Measurements from ENCODE around the gene SH3YL1.
"Not testable (repeated sequence)": the region's sequence is repeated elsewhere in the genome, so short reads cannot be mapped to it uniquely, and the experiment has no call there.

The SH3YL1 gene

DNA sequence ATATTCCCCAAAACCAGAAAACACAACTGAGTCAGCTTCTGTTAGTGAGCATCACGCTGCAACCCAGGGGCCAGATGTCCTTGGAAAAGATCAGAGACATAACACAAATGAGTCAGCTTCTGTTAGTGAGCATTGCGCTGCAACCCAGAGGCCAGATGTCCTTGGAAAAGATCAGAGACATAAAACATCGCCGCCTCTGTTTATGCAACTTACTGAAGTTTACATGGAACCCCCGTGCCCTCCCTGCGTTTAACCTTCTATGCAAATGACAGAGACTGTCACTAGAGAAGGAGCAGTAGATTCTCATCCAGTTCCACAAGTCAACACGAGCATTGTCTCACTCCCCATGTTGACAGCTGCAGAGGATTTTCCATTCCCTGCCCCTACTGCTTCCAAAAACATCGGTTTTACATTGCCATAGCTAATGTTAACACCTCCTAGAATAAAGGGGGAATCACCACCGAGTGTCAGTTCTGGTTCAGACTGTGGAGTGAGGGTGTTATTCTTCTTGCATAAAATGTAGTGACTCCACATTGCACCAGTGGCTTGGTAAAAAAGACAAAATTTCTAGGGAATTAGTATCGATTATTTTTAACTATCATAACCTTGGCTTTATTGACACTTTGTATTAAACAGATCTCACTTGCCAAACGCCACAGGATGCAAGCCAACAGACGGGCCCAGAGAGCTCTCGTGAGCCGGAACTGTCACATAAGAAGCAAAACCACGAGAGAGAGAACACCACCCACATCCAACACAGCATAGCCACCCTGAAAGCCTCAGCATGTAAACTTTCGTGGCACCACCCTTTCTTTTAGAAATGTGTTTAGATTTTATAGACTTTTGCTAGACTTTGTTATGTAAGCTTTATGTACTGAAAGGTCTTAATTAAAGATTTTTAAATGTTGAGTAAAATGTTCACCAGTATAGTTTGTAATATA lies 87.7 kb downstream of the SH3YL1 start:
- no peak for DNase-seq

- DNase-seq = no peak
Measured at GRCh38 chr2:175161-175786, 88.6 kb downstream of the SH3YL1 start.

- DNase-seq = not testable (repeated sequence)
Measured at GRCh38 chr2:172120-172519, 91.7 kb downstream of the SH3YL1 start.

- DNase-seq = no peak
Measured at GRCh38 chr2:169741-170140, 94.1 kb downstream of the SH3YL1 start.

Measured in NCI-H1694 (cell line).